Suprapubic skin (tissue), 4 donors: ENCODE data around the gene CD248. TPM values are rescaled to one million over a fixed set of nuclear protein-coding genes. Genes with fewer than 3 reads are reported as not detected.

Experiments used
- DNase-seq, 2 donors: peaks; one replicate each; pipeline ENCODE4 v3.0.0-alpha.2; 2019; ENCODE audit warnings: low spot score in 2 of 2
- H3K27ac ChIP-seq: fragments of 200-600 bp; sonication (generic); one replicate; pipeline ENCODE4 v1.5.1; 2019
- H3K27me3 ChIP-seq: fragments of 200-600 bp; sonication (generic); one replicate; pipeline ENCODE4 v1.5.1; 2019
- H3K36me3 ChIP-seq: fragments of 200-600 bp; sonication (generic); one replicate; pipeline ENCODE4 v1.5.1; 2019
- H3K4me1 ChIP-seq: fragments of 200-600 bp; sonication (generic); one replicate; pipeline ENCODE4 v1.5.1; 2019
- H3K4me3 ChIP-seq: fragments of 200-600 bp; sonication (generic); one replicate; pipeline ENCODE4 v1.5.1; 2019; ENCODE audit warnings: mild to moderate bottlenecking
- H3K9me3 ChIP-seq: fragments of 200-600 bp; sonication (generic); one replicate; pipeline ENCODE4 v1.5.1; 2019
- CTCF ChIP-seq, 2 donors: fragments of 200-600 bp in 1 of 2; fragments of 450-650 bp in 1 of 2; sonication (generic) in 1 of 2; IDR thresholded peaks; one replicate each; pipeline ENCODE4 v1.5.1; 2016 to 2019; ENCODE audit warnings: antibody characterized with exemption in 2 of 2, mild to moderate bottlenecking in 1 of 2, moderate library complexity in 1 of 2
- EP300 ChIP-seq: sonication (generic); formaldehyde crosslinking; IDR thresholded peaks from one replicate; pipeline ENCODE4 v1.6.1; 2017; ENCODE audit warnings: antibody characterized with exemption
- POLR2A ChIP-seq, 2 donors: fragments of 450-650 bp; IDR thresholded peaks; one replicate each; pipeline ENCODE4 v1.6.1; 2017; ENCODE audit warnings: antibody characterized with exemption in 2 of 2, mild to moderate bottlenecking in 2 of 2, moderate library complexity in 2 of 2
- POLR2AphosphoS5 ChIP-seq, 3 donors: sonication (generic); formaldehyde crosslinking; IDR thresholded peaks; one replicate each; pipeline ENCODE4 v1.6.1; 2017; ENCODE audit warnings: antibody characterized with exemption in 3 of 3
- WGBS: methylation state at CpG from one replicate; pipeline ENCODE4 v1.1.5; 2018; 5-methylcytosine and 5-hydroxymethylcytosine counted together
- total RNA-seq, 4 donors: library from RNA; depleted of rRNA; stranded (reverse); fragments of >200 nt; gene quantifications; one replicate each; pipeline ENCODE4 v1.1.0, GENCODE V29; 2016

CD248 gene
- total RNA-seq, 4 donors from 2014 or later = 5.9 to 32.6 (median 19.2) TPM

GRCh38 chr11:66339162-66339675, 22.4 kb upstream of the CD248 start:
- no peak for DNase-seq
- H3K27me3 ChIP-seq = no peaks in the 10 kb centered on the region
- peaks cover 41% of the 10 kb centered on the region for H3K36me3 ChIP-seq
- H3K4me3 ChIP-seq = no peak overlapping the region
- no peaks in the 10 kb centered on the region for H3K9me3 ChIP-seq
- peak overlapping the region; percentile 90 for H3K27ac ChIP-seq
- 68% methylated on average over 6 of the region's 6 CpGs for WGBS
- peaks cover 67% of the 10 kb centered on the region for H3K4me1 ChIP-seq
- TF ChIP-seq POLR2A (IDR thresholded peaks at IDR 0.05) = no peak
- TF ChIP-seq POLR2AphosphoS5 (IDR thresholded peaks at IDR 0.05) = peak in 1 of 3 donors; percentile 54

DNA sequence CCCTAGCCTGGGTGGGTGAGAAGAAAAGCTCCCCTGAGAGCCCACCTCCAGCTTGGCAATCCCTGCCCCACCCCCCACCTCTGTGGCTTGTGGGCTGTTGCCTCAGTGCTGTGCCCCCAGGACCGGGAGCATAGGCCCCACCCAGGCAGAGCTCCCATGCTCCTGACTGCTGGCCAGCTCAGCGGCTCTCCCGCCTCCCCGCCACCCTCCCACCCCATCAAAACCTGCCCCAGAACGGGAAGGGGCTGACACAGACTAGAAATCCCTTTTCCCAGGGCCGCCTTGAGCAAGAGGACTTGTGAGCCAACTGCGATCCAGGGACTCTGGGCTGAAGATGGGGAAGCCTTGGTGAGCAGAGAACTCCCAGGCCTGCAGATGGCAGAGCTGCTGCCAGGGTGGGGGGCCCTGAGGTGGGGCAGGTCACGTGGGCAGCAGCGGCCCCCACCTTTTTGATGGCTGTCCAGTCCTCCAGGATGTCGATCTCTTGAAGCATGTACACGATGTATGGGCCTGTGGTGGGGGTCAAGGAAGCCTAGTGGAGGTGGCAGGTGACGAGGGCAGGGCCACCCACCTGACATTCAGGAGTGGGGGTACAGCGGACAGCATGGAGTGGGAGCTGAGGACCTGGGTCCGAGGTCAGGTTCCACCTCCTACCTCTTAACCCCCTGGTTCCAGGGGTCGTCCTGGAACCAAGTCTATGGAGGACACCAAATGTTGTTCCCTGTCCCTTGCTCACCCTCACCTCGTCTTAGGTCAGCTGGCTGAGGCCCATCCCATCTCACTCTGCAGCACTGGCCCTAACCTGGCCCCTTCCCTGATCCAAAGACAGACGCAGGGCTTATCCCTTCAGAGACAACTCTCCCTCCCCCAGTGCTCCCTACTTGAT, 21.7 kb upstream of the CD248 start:
- no peak for DNase-seq
- H3K27me3 ChIP-seq = no peaks in the 10 kb centered on the region
- H3K27ac ChIP-seq = peak overlapping the region; percentile 90
- H3K4me1 ChIP-seq = peaks cover 64% of the 10 kb centered on the region
- WGBS = 71% methylated on average over 6 of the region's 17 CpGs
- peaks cover 46% of the 10 kb centered on the region for H3K36me3 ChIP-seq
- TF ChIP-seq POLR2AphosphoS5 (IDR thresholded peaks at IDR 0.05) (no peak), CTCF (IDR thresholded peaks at IDR 0.05) (no peak), EP300 (no peak), POLR2A (IDR thresholded peaks at IDR 0.05) (no peak)
- H3K4me3 ChIP-seq = no peak overlapping the region
- H3K9me3 ChIP-seq = no peaks in the 10 kb centered on the region

DNA sequence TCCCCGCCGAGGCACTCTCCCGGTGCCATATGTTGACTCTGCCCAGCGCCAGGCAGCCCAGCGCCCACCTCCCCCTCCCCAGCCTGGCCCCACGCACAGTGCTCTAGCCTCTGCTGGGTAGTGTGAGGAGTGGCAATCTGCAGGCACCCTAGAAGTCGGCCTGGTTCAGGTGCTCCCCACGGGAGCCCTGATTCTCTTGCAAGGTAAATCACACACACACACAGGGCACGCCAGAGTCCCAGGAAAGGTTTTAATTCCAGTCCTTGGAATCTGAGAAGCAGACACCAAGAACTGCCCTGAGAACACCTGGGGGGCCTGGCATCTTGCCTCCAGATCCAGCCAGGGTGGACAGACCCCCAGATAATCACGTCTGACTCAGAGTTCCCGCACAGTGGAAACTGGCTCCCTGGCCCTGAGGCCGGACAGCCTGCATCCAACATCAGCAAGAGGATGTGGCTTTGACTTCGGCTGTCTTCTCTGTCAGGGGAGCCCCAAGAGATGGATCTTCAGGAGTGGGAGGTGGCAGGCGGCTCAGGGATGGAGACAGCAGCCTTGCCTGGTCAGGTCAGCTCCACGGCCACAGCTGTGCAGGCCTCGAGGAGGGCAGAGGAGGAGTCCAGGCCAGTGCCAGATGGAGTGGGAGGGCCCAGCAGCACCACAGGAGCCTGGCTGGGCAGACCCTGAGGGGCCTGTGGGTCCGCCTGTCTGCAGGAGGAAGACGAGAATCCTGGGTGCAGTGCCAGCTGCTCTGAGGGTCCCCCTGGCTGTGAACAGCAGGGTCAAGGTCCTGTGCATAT, 20.5 kb upstream of the CD248 start:
- peak overlapping the region; percentile 90 for H3K27ac ChIP-seq
- WGBS = 51% methylated on average over 5 of the region's 18 CpGs
- no peak for DNase-seq
- peaks cover 62% of the 10 kb centered on the region for H3K4me1 ChIP-seq
- H3K36me3 ChIP-seq = peaks cover 58% of the 10 kb centered on the region
- TF ChIP-seq POLR2AphosphoS5 (IDR thresholded peaks at IDR 0.05) (no peak), POLR2A (IDR thresholded peaks at IDR 0.05) (no peak), EP300 (no peak), CTCF (IDR thresholded peaks at IDR 0.05) (no peak)
- no peaks in the 10 kb centered on the region for H3K27me3 ChIP-seq
- H3K9me3 ChIP-seq = no peaks in the 10 kb centered on the region
- peak overlapping the region; percentile 71 for H3K4me3 ChIP-seq

GRCh38 chr11:66336234-66337102, 19.6 kb upstream of the CD248 start, which contains the start of gene RIN1:
RIN1 (minus strand) TSS chr11:66336434; CDS start chr11:66336402, 32 bp downstream.
- Histone ChIP-seq H3K4me1 (peaks cover 62% of the 10 kb centered on the region), H3K36me3 (peaks cover 60% of the 10 kb centered on the region), H3K27ac (peak within 1 kb of the TSS; percentile 90), H3K27me3 (no peaks in the 10 kb centered on the region), H3K4me3 (peak within 1 kb of the TSS; percentile 71), H3K9me3 (no peaks in the 10 kb centered on the region)
- WGBS = 3% methylated on average over 13 of the region's 22 CpGs
- TF ChIP-seq CTCF (IDR thresholded peaks at IDR 0.05) (no peak), POLR2AphosphoS5 (IDR thresholded peaks at IDR 0.05) (peak in 1 of 3 donors; percentile 26), POLR2A (IDR thresholded peaks at IDR 0.05) (peak in 1 of 2 donors; percentile 20)
- DNase-seq = peak in 1 of 2 donors; percentile 79
